Measurements from ENCODE around the gene HLA-A.

Gene HLA-A

DNA sequence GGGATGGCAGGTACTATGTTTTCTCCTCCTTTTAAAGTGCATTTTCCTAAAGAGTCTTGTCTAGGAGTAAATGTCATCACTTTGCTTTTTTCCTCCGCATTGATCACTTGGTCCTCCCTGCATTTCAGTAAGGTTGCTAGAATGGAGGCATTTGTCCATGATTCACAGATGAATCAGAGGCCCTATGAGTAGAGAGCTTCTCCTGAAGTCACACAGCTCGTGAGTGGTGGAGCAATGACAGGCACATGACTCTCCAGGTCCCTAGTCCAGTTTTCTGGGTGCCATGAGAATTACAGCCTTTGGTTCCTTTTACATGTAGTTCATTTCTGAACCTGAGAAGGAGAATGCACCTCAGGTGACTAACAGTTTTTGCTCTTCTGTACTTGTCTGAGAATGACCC is 50.5 kb downstream of the HLA-A start:
- DNase-seq, result no peak

DNA sequence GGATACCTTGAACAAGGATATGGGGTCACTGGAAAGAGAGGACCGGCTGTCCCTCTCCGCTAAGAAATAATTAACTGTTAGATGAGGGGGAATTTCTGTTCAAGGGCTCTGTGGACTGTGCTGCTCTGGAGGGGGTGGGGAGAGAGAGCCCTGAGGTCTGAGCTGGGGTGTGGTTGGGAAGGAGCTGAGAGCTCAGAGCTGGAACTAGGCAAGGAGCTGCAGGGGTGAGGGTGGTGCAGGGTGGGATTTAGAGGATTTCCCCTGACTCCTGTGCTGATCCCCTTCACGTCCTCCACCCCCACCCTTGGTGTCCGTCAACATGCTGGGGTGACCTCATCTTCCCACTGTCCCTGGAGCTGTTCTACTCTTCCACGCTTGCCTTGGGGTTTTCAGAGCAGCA is 52.5 kb downstream of the HLA-A start:
- no peak for DNase-seq

DNA sequence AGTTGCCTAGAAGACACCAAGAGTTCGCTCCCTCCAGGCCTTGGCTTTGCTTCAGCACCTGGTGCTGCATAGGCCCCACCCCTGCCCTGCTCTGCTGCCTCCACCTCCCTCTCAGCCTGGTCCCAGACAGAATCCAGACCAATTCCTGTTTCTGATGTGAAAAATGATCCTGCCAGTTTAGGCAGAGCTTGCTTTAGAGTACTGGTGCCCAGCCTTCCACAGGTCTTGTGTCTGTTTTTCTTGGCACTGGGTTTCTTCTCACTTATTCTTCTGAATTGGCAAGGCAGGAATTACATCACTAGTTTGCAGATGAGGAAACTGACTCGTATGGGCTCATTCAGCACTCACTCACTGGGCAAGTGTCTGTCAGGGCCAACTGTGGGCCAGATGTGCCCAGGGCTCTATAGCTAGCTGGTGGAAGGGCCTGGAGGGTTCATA is 53.0 kb downstream of the HLA-A start:
- no peak for DNase-seq
